Activated T-cell treated with anti-CD3 and anti-CD28 coated beads for 24 hours (primary cell): Measurements from ENCODE around the gene ENPP1.

ENCODE experiments used
- DNase-seq: peaks from one replicate; pipeline ENCODE4 v3.0.0-alpha.2; 2020; ENCODE audit warnings: low read depth

The ENPP1 gene

GRCh38 chr6:131787079-131787478 lies 20.7 kb upstream of the ENPP1 start:
- no peak for DNase-seq

GRCh38 chr6:131787766-131788712 lies 19.8 kb upstream of the ENPP1 start:
- no peak for DNase-seq

GRCh38 chr6:131789219-131789618 lies 18.6 kb upstream of the ENPP1 start:
- no peak for DNase-seq

- no peak for DNase-seq
These were observed 16.3 kb upstream of the ENPP1 start for GRCh38 chr6:131791476-131791875.

GRCh38 chr6:131792091-131792496 lies 15.7 kb upstream of the ENPP1 start:
- no peak for DNase-seq

GRCh38 chr6:131795366-131795765 lies 12.5 kb upstream of the ENPP1 start:
- no peak for DNase-seq

- DNase-seq = no peak
These were observed 5.5 kb upstream of the ENPP1 start for GRCh38 chr6:131802347-131802746.

- no peak for DNase-seq
These were observed 4.6 kb upstream of the ENPP1 start for GRCh38 chr6:131803007-131803769.

GRCh38 chr6:131804131-131804530 lies 3.7 kb upstream of the ENPP1 start:
- DNase-seq = no peak

GRCh38 chr6:131807321-131807643 lies 538 bp upstream of the ENPP1 start:
- no peak for DNase-seq

- DNase-seq = no peak
These were observed 845 bp downstream of the ENPP1 start for GRCh38 chr6:131808460-131809269.

- no peak for DNase-seq
These were observed 3.7 kb downstream of the ENPP1 start for GRCh38 chr6:131811500-131811899.

- no peak for DNase-seq
These were observed 6.2 kb downstream of the ENPP1 start for GRCh38 chr6:131813991-131814390.

- no peak for DNase-seq
These were observed 9.0 kb downstream of the ENPP1 start for GRCh38 chr6:131816869-131817268.

- no peak for DNase-seq
These were observed 11.8 kb downstream of the ENPP1 start for GRCh38 chr6:131819572-131820124.

- DNase-seq = no peak
These were observed 13.4 kb downstream of the ENPP1 start for GRCh38 chr6:131821010-131821807.

GRCh38 chr6:131822119-131822518 lies 14.3 kb downstream of the ENPP1 start:
- DNase-seq = no peak

- no peak for DNase-seq
These were observed 15.6 kb downstream of the ENPP1 start for GRCh38 chr6:131823276-131823902.

- no peak for DNase-seq
These were observed 18.1 kb downstream of the ENPP1 start for GRCh38 chr6:131825946-131826345.

GRCh38 chr6:131828080-131828479 lies 20.3 kb downstream of the ENPP1 start:
- no peak for DNase-seq

GRCh38 chr6:131828951-131829350 lies 21.1 kb downstream of the ENPP1 start:
- no peak for DNase-seq
